ENCODE data around the gene CYP4V2. TPM values are rescaled to one million over a fixed set of nuclear protein-coding genes. Genes with fewer than 3 reads are reported as not detected.

The CYP4V2 gene
- total RNA-seq, 1 donor from 2014 or later: 10.0 TPM

- Mint-ChIP-seq H3K4me3 (ENCODE audit: unreplicated experiment) (no peak overlapping the region), H3K27ac (ENCODE audit: unreplicated experiment) (no peak overlapping the region), H3K9me3 (ENCODE audit: unreplicated experiment) (peaks cover 7% of the 10 kb centered on the region), H3K4me1 (ENCODE audit: low read depth, unreplicated experiment) (peaks cover 11% of the 10 kb centered on the region), H3K27me3 (ENCODE audit: unreplicated experiment) (peaks cover 9% of the 10 kb centered on the region), H3K36me3 (ENCODE audit: unreplicated experiment) (peaks cover 12% of the 10 kb centered on the region)
- DNase-seq: no peak
- no peak for TF ChIP-seq CTCF (IDR thresholded peaks at IDR 0.05; ENCODE audit: partially characterized antibody, unreplicated experiment)
Observed at GRCh38 chr4:186188107-186188506, 3.3 kb upstream of the CYP4V2 start.

GRCh38 chr4:186189656-186190055 is 1.7 kb upstream of the CYP4V2 start:
- TF ChIP-seq CTCF (IDR thresholded peaks at IDR 0.05; ENCODE audit: partially characterized antibody, unreplicated experiment): no peak
- Mint-ChIP-seq H3K36me3 (ENCODE audit: unreplicated experiment) (peaks cover 5% of the 10 kb centered on the region), H3K27ac (ENCODE audit: unreplicated experiment) (no peak overlapping the region), H3K27me3 (ENCODE audit: unreplicated experiment) (peaks cover 10% of the 10 kb centered on the region), H3K9me3 (ENCODE audit: unreplicated experiment) (peaks cover 9% of the 10 kb centered on the region), H3K4me1 (ENCODE audit: low read depth, unreplicated experiment) (peaks cover 18% of the 10 kb centered on the region), H3K4me3 (ENCODE audit: unreplicated experiment) (peak overlapping the region; percentile 86)
- no peak for DNase-seq

GRCh38 chr4:186190581-186191199 is 677 bp upstream of the CYP4V2 start:
- H3K27ac Mint-ChIP-seq (ENCODE audit: unreplicated experiment): peak overlapping the region; percentile 82
- H3K9me3 Mint-ChIP-seq (ENCODE audit: unreplicated experiment): peaks cover 9% of the 10 kb centered on the region
- no peak for TF ChIP-seq CTCF (IDR thresholded peaks at IDR 0.05; ENCODE audit: partially characterized antibody, unreplicated experiment)
- H3K4me1 Mint-ChIP-seq (ENCODE audit: low read depth, unreplicated experiment): peaks cover 18% of the 10 kb centered on the region
- H3K36me3 Mint-ChIP-seq (ENCODE audit: unreplicated experiment): no peaks in the 10 kb centered on the region
- peak; percentile 53 for DNase-seq
- H3K27me3 Mint-ChIP-seq (ENCODE audit: unreplicated experiment): peaks cover 10% of the 10 kb centered on the region
- H3K4me3 Mint-ChIP-seq (ENCODE audit: unreplicated experiment): peak overlapping the region; percentile 86

- peak; percentile 54 for DNase-seq
- Mint-ChIP-seq H3K27me3 (ENCODE audit: unreplicated experiment) (peaks cover 10% of the 10 kb centered on the region), H3K9me3 (ENCODE audit: unreplicated experiment) (peaks cover 9% of the 10 kb centered on the region), H3K27ac (ENCODE audit: unreplicated experiment) (peak overlapping the region; percentile 98), H3K4me3 (ENCODE audit: unreplicated experiment) (peak overlapping the region; percentile 98), H3K4me1 (ENCODE audit: low read depth, unreplicated experiment) (peaks cover 18% of the 10 kb centered on the region), H3K36me3 (ENCODE audit: unreplicated experiment) (no peaks in the 10 kb centered on the region)
- no peak for TF ChIP-seq CTCF (IDR thresholded peaks at IDR 0.05; ENCODE audit: partially characterized antibody, unreplicated experiment)
Observed at GRCh38 chr4:186192066-186192612, 772 bp downstream of the CYP4V2 start.

GRCh38 chr4:186193851-186194250 is 2.5 kb downstream of the CYP4V2 start:
- peaks cover 18% of the 10 kb centered on the region for H3K4me1 Mint-ChIP-seq (ENCODE audit: low read depth, unreplicated experiment)
- peak overlapping the region; percentile 34 for H3K4me3 Mint-ChIP-seq (ENCODE audit: unreplicated experiment)
- TF ChIP-seq CTCF (IDR thresholded peaks at IDR 0.05; ENCODE audit: partially characterized antibody, unreplicated experiment): no peak
- H3K27me3 Mint-ChIP-seq (ENCODE audit: unreplicated experiment): peaks cover 9% of the 10 kb centered on the region
- peak; percentile 28 for DNase-seq
- peak overlapping the region; percentile 55 for H3K27ac Mint-ChIP-seq (ENCODE audit: unreplicated experiment)
- H3K9me3 Mint-ChIP-seq (ENCODE audit: unreplicated experiment): peaks cover 9% of the 10 kb centered on the region
- no peaks in the 10 kb centered on the region for H3K36me3 Mint-ChIP-seq (ENCODE audit: unreplicated experiment)
